Chondrocyte (in vitro differentiated cells): ENCODE data around the gene PRKD2. TPM values are rescaled to one million over a fixed set of nuclear protein-coding genes. Genes with fewer than 3 reads are reported as not detected.
A peak's percentile ranks its signal among the peaks of the same experiment; 100 is the strongest.
"Not testable (repeated sequence)": the region's sequence is repeated elsewhere in the genome, so short reads cannot be mapped to it uniquely, and the experiment has no call there.

ENCODE experiments used
- DNase-seq: peaks from one replicate; pipeline ENCODE4 v3.0.0; 2021; ENCODE audit warnings: mixed read lengths, low spot score
- H3K27ac Mint-ChIP-seq: one replicate; pipeline ENCODE4 v1.8.0; 2021; ENCODE audit warnings: mild to moderate bottlenecking, moderate library complexity, mixed read lengths; ENCODE audit not compliant: unreplicated experiment
- H3K27me3 Mint-ChIP-seq: 2 replicates; pipeline ENCODE4 v1.8.0; 2021; ENCODE audit warnings: low read depth, mixed read lengths
- H3K36me3 Mint-ChIP-seq: 2 replicates; pipeline ENCODE4 v1.8.0; 2021; ENCODE audit warnings: low read depth, mixed read lengths
- H3K4me1 Mint-ChIP-seq: 2 replicates; pipeline ENCODE4 v1.8.0; 2021; ENCODE audit warnings: low read depth, mild to moderate bottlenecking, mixed read lengths
- H3K4me3 Mint-ChIP-seq: one replicate; pipeline ENCODE4 v1.8.0; 2021; ENCODE audit warnings: mild to moderate bottlenecking, moderate library complexity, mixed read lengths; ENCODE audit not compliant: unreplicated experiment
- H3K9me3 Mint-ChIP-seq: 2 replicates; pipeline ENCODE4 v1.8.0; 2021; ENCODE audit warnings: low read depth, mixed read lengths
- CTCF ChIP-seq: fragments of 200-600 bp; sonication (generic); IDR thresholded peaks from 2 replicates; pipeline ENCODE4 v1.5.0; 2021; ENCODE audit warnings: antibody characterized with exemption, mild to moderate bottlenecking, moderate library complexity
- total RNA-seq: library from RNA; stranded (reverse); gene quantifications from 3 replicates; pipeline ENCODE4 v1.2.1, GENCODE V29; 2021

The PRKD2 gene
- total RNA-seq, 1 donor from 2014 or later, result 23.3 TPM

- H3K4me3 Mint-ChIP-seq, result no peak overlapping the region
Observed at GRCh38 chr19:46631481-46631880, 85.4 kb downstream of the PRKD2 start.

GRCh38 chr19:46630586-46631205, 86.2 kb downstream of the PRKD2 start:
- Mint-ChIP-seq H3K27ac (no peak overlapping the region), H3K27me3 (peaks cover 2% of the 10 kb centered on the region), H3K4me1 (peaks cover 23% of the 10 kb centered on the region), H3K36me3 (no peaks in the 10 kb centered on the region), H3K4me3 (no peak overlapping the region), H3K9me3 (no peaks in the 10 kb centered on the region)
- no peak for TF ChIP-seq CTCF
- DNase-seq, result no peak

More at GRCh38 chr19:46631481-46631880, 85.4 kb downstream of the PRKD2 start:
- peaks cover 2% of the 10 kb centered on the region for H3K27me3 Mint-ChIP-seq
- no peak for TF ChIP-seq CTCF
- H3K9me3 Mint-ChIP-seq, result no peaks in the 10 kb centered on the region
- no peak for DNase-seq
- H3K27ac Mint-ChIP-seq, result no peak overlapping the region
- no peaks in the 10 kb centered on the region for H3K36me3 Mint-ChIP-seq
- H3K4me1 Mint-ChIP-seq, result peaks cover 19% of the 10 kb centered on the region

- peaks cover 34% of the 10 kb centered on the region for H3K4me1 Mint-ChIP-seq
- no peaks in the 10 kb centered on the region for H3K27me3 Mint-ChIP-seq
- H3K36me3 Mint-ChIP-seq, result no peaks in the 10 kb centered on the region
- DNase-seq, result no peak
- no peak overlapping the region for H3K27ac Mint-ChIP-seq
- no peak for TF ChIP-seq CTCF
- H3K4me3 Mint-ChIP-seq, result no peak overlapping the region
- H3K9me3 Mint-ChIP-seq, result no peaks in the 10 kb centered on the region
Observed at GRCh38 chr19:46629546-46630025, 87.3 kb downstream of the PRKD2 start.

- H3K4me3 Mint-ChIP-seq, H3K27ac Mint-ChIP-seq, H3K36me3 Mint-ChIP-seq, H3K27me3 Mint-ChIP-seq, H3K9me3 Mint-ChIP-seq, DNase-seq: not testable (repeated sequence)
- peaks cover 39% of the 10 kb centered on the region for H3K4me1 Mint-ChIP-seq
Observed at GRCh38 chr19:46628970-46629369, 87.9 kb downstream of the PRKD2 start.

- no peaks in the 10 kb centered on the region for H3K36me3 Mint-ChIP-seq
- TF ChIP-seq CTCF, result no peak
- H3K9me3 Mint-ChIP-seq, result no peaks in the 10 kb centered on the region
- H3K27ac Mint-ChIP-seq, result no peak overlapping the region
- H3K4me3 Mint-ChIP-seq, result no peak overlapping the region
- DNase-seq, result no peak
- no peaks in the 10 kb centered on the region for H3K27me3 Mint-ChIP-seq
- peaks cover 35% of the 10 kb centered on the region for H3K4me1 Mint-ChIP-seq
Observed at GRCh38 chr19:46626446-46626845, 90.5 kb downstream of the PRKD2 start.

- no peaks in the 10 kb centered on the region for H3K36me3 Mint-ChIP-seq
- no peaks in the 10 kb centered on the region for H3K9me3 Mint-ChIP-seq
- H3K27me3 Mint-ChIP-seq, result no peaks in the 10 kb centered on the region
- no peak for DNase-seq
- no peak for TF ChIP-seq CTCF
- H3K4me3 Mint-ChIP-seq, result no peak overlapping the region
- peaks cover 37% of the 10 kb centered on the region for H3K4me1 Mint-ChIP-seq
- H3K27ac Mint-ChIP-seq, result peak overlapping the region; percentile 96
Observed at GRCh38 chr19:46625731-46626130, 91.2 kb downstream of the PRKD2 start.
